Pancreas (tissue), 10 donors: ENCODE data around the gene GRB7. TPM values are rescaled to one million over a fixed set of nuclear protein-coding genes. Genes with fewer than 3 reads are reported as not detected.
"Not testable (repeated sequence)": the region's sequence is repeated elsewhere in the genome, so short reads cannot be mapped to it uniquely, and the experiment has no call there.

Experiments used
- ATAC-seq, 4 donors: fragments of 200-7000 bp; cut with Tn5 transposase; one replicate each; pipeline versions ENCODE4 v1.8.0 to v1.9.1; 2020; ENCODE audit warnings: mild to moderate bottlenecking in 4 of 4, moderate library complexity in 4 of 4
- DNase-seq, 6 donors: peaks; one replicate each; pipeline ENCODE4 v3.0.0-alpha.2; 2020
- FAIRE-seq: peaks from 2 replicates; lab custom pipeline; 2012; peaks lifted over from hg19 to GRCh38; lab: Jason Lieb, UNC
- H3K27ac ChIP-seq, 4 donors: fragments of 200-600 bp; sonication (generic); 1 replicate in 3 of 4; 2 replicates in 1 of 4; pipeline versions ENCODE4 v1.5.0 to v1.8.0; 2020
- H3K27me3 ChIP-seq, 4 donors: fragments of 200-600 bp; one replicate each; pipeline ENCODE4 v1.8.0; 2021
- H3K36me3 ChIP-seq, 3 donors: fragments of 200-600 bp; sonication (generic) in 1 of 3; one replicate each; pipeline versions ENCODE4 v1.5.0 to v1.8.0; 2020 to 2021
- H3K4me1 ChIP-seq, 3 donors: fragments of 200-600 bp; one replicate each; pipeline ENCODE4 v1.8.0; 2021
- H3K4me3 ChIP-seq, 4 donors: fragments of 200-600 bp; sonication (generic) in 2 of 4; one replicate each; pipeline versions ENCODE4 v1.5.0 to v1.8.0; 2020 to 2021
- H3K9me3 ChIP-seq, 4 donors: fragments of 200-600 bp; one replicate each; pipeline ENCODE4 v1.8.0; 2021
- CTCF ChIP-seq, 4 donors: fragments of 200-600 bp; sonication (generic) in 3 of 4; IDR thresholded peaks; one replicate each; pipeline versions ENCODE4 v1.5.0 to v1.8.0; 2021; ENCODE audit warnings: antibody characterized with exemption in 4 of 4
- WGBS, 2 donors: extraction: QIAGEN DNeasy Blood & Tissue Kit; methylation state at CpG; one replicate each; pipeline ENCODE4 v1.1.7; 2013; 5-methylcytosine and 5-hydroxymethylcytosine counted together
- intact Hi-C, 3 donors: fragments of 100-400 bp; cut with DNase I; formaldehyde crosslinking; loops; one replicate each; pipeline versions ENCODE4 v1.11.1 to v1.14.2; 2022
- polyA plus RNA-seq, 2 donors: library from polyadenylated mRNA; stranded (reverse); fragments of 200-250 nt; gene quantifications; one replicate each; pipeline ENCODE4 v1.2.3, GENCODE V29; 2013
- total RNA-seq, 6 donors: library from RNA; stranded (reverse); fragmentation: NEBNext Ultra II Directional in 4 of 6; extraction: Animal tissue kit (Norgen Biotek cat#: 25700) in 4 of 6; gene quantifications; one replicate each; pipeline versions ENCODE4 v1.2.1 to v1.2.4, GENCODE V29; 2021 to 2023
- donor health status: healthy with polysubstance abuse.
- donor health status: DM: no; HTN: no; CAD: no; lungs with moderate emphysema.
- donor health status: DM: no; HTN: no; CAD: no.
- donor health status: control.
- donor health status: control.
- donor health status: Bipolar disorder and iron deficiency.
- donor health status: DM: yes; HTN: yes; CAD: no.
- donor health status: DM: no; HTN: no; CAD: no.
- donor health status: DM: no; HTN: no; CAD: no.
- donor health status: DM: yes; HTN: yes; CAD: no.

The GRB7 gene
- total and polyA plus RNA-seq, 8 donors = 17.8 to 64.4 (median 32.4) TPM

GRCh38 chr17:39763051-39763820 lies 25.5 kb downstream of the GRB7 start:
- no peak for TF ChIP-seq CTCF (IDR thresholded peaks at IDR 0.05)
- no peaks in the 10 kb centered on the region for H3K36me3 ChIP-seq
- ATAC-seq = no peak
- no peaks in the 10 kb centered on the region for H3K9me3 ChIP-seq
- FAIRE-seq = no peak
- intact Hi-C loops = no loop called here
- no peak for DNase-seq
- 59 to 63% methylated on average over 5 of the region's 5 CpGs for WGBS, 2 donors
- H3K27ac ChIP-seq = no peak overlapping the region
- H3K4me3 ChIP-seq = no peak overlapping the region
- no peaks in the 10 kb centered on the region for H3K4me1 ChIP-seq
- H3K27me3 ChIP-seq = no peaks in the 10 kb centered on the region

- H3K36me3 ChIP-seq, DNase-seq, ATAC-seq, H3K9me3 ChIP-seq, intact Hi-C loops, H3K27ac ChIP-seq, H3K4me3 ChIP-seq, H3K27me3 ChIP-seq, FAIRE-seq, H3K4me1 ChIP-seq: not testable (repeated sequence)
- 55 to 60% methylated on average over 3 of the region's 3 CpGs for WGBS, 2 donors
These were observed 26.4 kb downstream of the GRB7 start for GRCh38 chr17:39764171-39764570.

GRCh38 chr17:39765175-39765574 lies 27.4 kb downstream of the GRB7 start:
- DNase-seq (no peak), FAIRE-seq (no peak), ATAC-seq (no peak)
- intact Hi-C loops = no loop called here
- no peak overlapping the region for H3K27ac ChIP-seq
- no peak overlapping the region for H3K4me3 ChIP-seq
- no peaks in the 10 kb centered on the region for H3K36me3 ChIP-seq
- WGBS, 2 donors = 55 to 64% methylated on average over 3 of the region's 3 CpGs
- no peaks in the 10 kb centered on the region for H3K27me3 ChIP-seq
- H3K9me3 ChIP-seq = no peaks in the 10 kb centered on the region
- no peaks in the 10 kb centered on the region for H3K4me1 ChIP-seq
- no peak for TF ChIP-seq CTCF (IDR thresholded peaks at IDR 0.05)

GRCh38 chr17:39765766-39766165 lies 28.0 kb downstream of the GRB7 start:
- no peak overlapping the region for H3K4me3 ChIP-seq
- H3K4me1 ChIP-seq = no peaks in the 10 kb centered on the region
- TF ChIP-seq CTCF (IDR thresholded peaks at IDR 0.05) = no peak
- no peaks in the 10 kb centered on the region for H3K36me3 ChIP-seq
- H3K9me3 ChIP-seq = no peaks in the 10 kb centered on the region
- H3K27ac ChIP-seq = no peak overlapping the region
- WGBS, 2 donors = 80 to 86% methylated on average over 18 of the region's 18 CpGs
- ATAC-seq (no peak), DNase-seq (no peak), FAIRE-seq (no peak)
- intact Hi-C loops = no loop called here
- no peaks in the 10 kb centered on the region for H3K27me3 ChIP-seq

GRCh38 chr17:39767147-39767546 lies 29.4 kb downstream of the GRB7 start:
- Histone ChIP-seq H3K36me3 (no peaks in the 10 kb centered on the region), H3K9me3 (no peaks in the 10 kb centered on the region), H3K27ac (no peak overlapping the region), H3K4me1 (no peaks in the 10 kb centered on the region), H3K4me3 (no peak overlapping the region), H3K27me3 (no peaks in the 10 kb centered on the region)
- FAIRE-seq = no peak
- intact Hi-C loops = no loop called here
- WGBS, 2 donors = 67 to 73% methylated on average over 3 of the region's 3 CpGs
- no peak for ATAC-seq
- no peak for TF ChIP-seq CTCF (IDR thresholded peaks at IDR 0.05)
- no peak for DNase-seq
